IMR-90 (cell line): Measurements from ENCODE around the gene ART4. TPM values are rescaled to one million over a fixed set of nuclear protein-coding genes. Genes with fewer than 3 reads are reported as not detected.

ENCODE experiments used
- ATAC-seq: fragments of 200-7000 bp; cut with Tn5 transposase; 2 replicates; pipeline ENCODE4 v1.9.1; 2020; ENCODE audit warnings: low read depth, mild to moderate bottlenecking, moderate library complexity
- BruUV-seq: library from RNA; stranded (reverse); fragments of 400-500 nt; replicated peaks from 2 replicates; lab custom pipeline; 2021; lab: Mats Ljungman, UMichigan
- CTCF ChIA-PET: fragments of 300-600 bp; formaldehyde crosslinking; extraction: SDS; loops from one replicate; lab custom pipeline; 2021; ENCODE audit warnings: antibody characterized with exemption; lab: Yijun Ruan, JAX
- POLR2A ChIA-PET: fragments of 300-600 bp; sonication (Branson Sonifier 250); formaldehyde crosslinking; loops from one replicate; lab custom pipeline; 2022; ENCODE audit warnings: antibody characterized with exemption; ENCODE audit not compliant: unreplicated experiment; lab: Charles Lee
- DNase-seq: peaks from one replicate; pipeline ENCODE4 v3.0.0; 2013
- H2AFZ ChIP-seq: replicated peaks from 2 replicates; pipeline ENCODE3; 2013; ENCODE audit warnings: low read length, mild to moderate bottlenecking; ENCODE audit not compliant: poor library complexity
- H2AK5ac ChIP-seq: 2 replicates; pipeline ENCODE4 v1.6.1; 2013; ENCODE audit warnings: low read depth, low read length, inconsistent platforms
- H2AK9ac ChIP-seq: replicated peaks from 2 replicates; pipeline ENCODE3; 2013; ENCODE audit warnings: mild to moderate bottlenecking, low read depth, low read length, moderate library complexity; ENCODE audit not compliant: poor library complexity
- H2BK120ac ChIP-seq: 2 replicates; pipeline ENCODE4 v1.6.1; 2013; ENCODE audit warnings: low read depth, low read length, inconsistent platforms
- H2BK15ac ChIP-seq: 3 replicates; pipeline ENCODE4 v1.6.1; 2013; ENCODE audit warnings: low read depth, low read length, inconsistent platforms
- H2BK20ac ChIP-seq: 2 replicates; pipeline ENCODE4 v1.6.1; 2013; ENCODE audit warnings: low read depth, mild to moderate bottlenecking, inconsistent platforms, low read length, moderate library complexity
- H2BK5ac ChIP-seq: 2 replicates; pipeline ENCODE4 v1.6.1; 2013; ENCODE audit warnings: mild to moderate bottlenecking, low read depth, low read length, inconsistent platforms; ENCODE audit not compliant: poor library complexity, severe bottlenecking
- H3K14ac ChIP-seq: replicated peaks from 2 replicates; pipeline ENCODE4 v1.6.1; 2013; ENCODE audit warnings: low read depth, low read length, inconsistent platforms
- H3K18ac ChIP-seq: 2 replicates; pipeline ENCODE4 v1.6.1; 2013; ENCODE audit warnings: low read depth, low read length, control low read depth
- H3K23ac ChIP-seq: 2 replicates; pipeline ENCODE4 v1.6.1; 2013; ENCODE audit warnings: low read depth, low read length, inconsistent platforms
- H3K27ac ChIP-seq: 2 replicates; pipeline ENCODE4 v1.5.1; 2013; ENCODE audit warnings: mild to moderate bottlenecking, control low read depth, low read length; ENCODE audit not compliant: insufficient read depth
- H3K27me3 ChIP-seq: 2 replicates; pipeline ENCODE4 v1.6.1; 2013; ENCODE audit warnings: low read length; ENCODE audit not compliant: control insufficient read depth, insufficient read depth
- H3K36me3 ChIP-seq: 2 replicates; pipeline ENCODE4 v1.6.1; 2013; ENCODE audit warnings: low read length, mixed read lengths; ENCODE audit not compliant: control insufficient read depth, insufficient read depth
- H3K4ac ChIP-seq: 2 replicates; pipeline ENCODE4 v1.6.1; 2013; ENCODE audit warnings: low read depth, low read length, inconsistent platforms
- H3K4me1 ChIP-seq: 2 replicates; pipeline ENCODE4 v1.6.1; 2013; ENCODE audit warnings: low read length, mixed read lengths; ENCODE audit not compliant: control insufficient read depth, insufficient read depth
- H3K4me2 ChIP-seq: 2 replicates; pipeline ENCODE4 v1.6.1; 2013; ENCODE audit warnings: low read depth, mild to moderate bottlenecking, control low read depth, low read length, moderate library complexity
- H3K4me3 ChIP-seq: 2 replicates; pipeline ENCODE4 v1.5.1; 2013; ENCODE audit warnings: low read depth, mild to moderate bottlenecking, control low read depth, low read length, moderate library complexity; ENCODE audit not compliant: insufficient read depth
- H3K56ac ChIP-seq: 2 replicates; pipeline ENCODE4 v1.6.1; 2013; ENCODE audit warnings: low read length, inconsistent platforms; ENCODE audit not compliant: insufficient read depth; ENCODE audit errors: extremely low read depth
- H3K79me1 ChIP-seq, 2 experiments: 2 replicates each; pipeline ENCODE4 v1.6.1; 2013; ENCODE audit warnings: low read length in 2 of 2, inconsistent platforms in 1 of 2, low read depth in 1 of 2
- H3K9ac ChIP-seq: 2 replicates; pipeline ENCODE4 v1.6.1; 2013; ENCODE audit warnings: low read depth, low read length, control low read depth
- H3K9me1 ChIP-seq: 2 replicates; pipeline ENCODE4 v1.6.1; 2013; ENCODE audit warnings: low read length, inconsistent platforms; ENCODE audit not compliant: insufficient read depth
- H3K9me3 ChIP-seq: 2 replicates; pipeline ENCODE4 v1.6.1; 2013; ENCODE audit warnings: low read length; ENCODE audit not compliant: control insufficient read depth, insufficient read depth
- H4K20me1 ChIP-seq: 2 replicates; pipeline ENCODE4 v1.6.1; 2013; ENCODE audit warnings: low read length, inconsistent platforms; ENCODE audit not compliant: insufficient read depth
- H4K5ac ChIP-seq: 2 replicates; pipeline ENCODE4 v1.6.1; 2013; ENCODE audit warnings: mild to moderate bottlenecking, low read depth, low read length, control low read depth
- H4K8ac ChIP-seq, 2 experiments: 2 replicates each; pipeline ENCODE4 v1.6.1; 2013; ENCODE audit warnings: low read depth in 2 of 2, low read length in 2 of 2, control low read depth in 1 of 2, inconsistent platforms in 1 of 2
- H4K91ac ChIP-seq: 2 replicates; pipeline ENCODE4 v1.6.1; 2013; ENCODE audit warnings: low read depth, low read length, inconsistent platforms; ENCODE audit not compliant: insufficient read depth
- BHLHE40 ChIP-seq: fragments of 150-350 bp; IDR thresholded peaks from 2 replicates; pipeline ENCODE4 v1.6.1; 2016; ENCODE audit warnings: mild to moderate bottlenecking, low read depth, low read length
- CEBPB ChIP-seq: IDR thresholded peaks from 2 replicates; pipeline ENCODE4 v1.6.1; 2012; ENCODE audit warnings: low read depth, low read length, improper control_type of control experiment
- CHD1 ChIP-seq: IDR thresholded peaks from 2 replicates; pipeline ENCODE4 v1.6.1; 2012; ENCODE audit warnings: low read depth, low read length, improper control_type of control experiment
- CTCF ChIP-seq: conservative IDR thresholded peaks from 2 replicates; pipeline ENCODE4 v1.5.1; 2012; ENCODE audit warnings: mild to moderate bottlenecking, low read depth, low read length, improper control_type of control experiment
- ELK1 ChIP-seq: fragments of 150-350 bp; IDR thresholded peaks from 2 replicates; pipeline ENCODE4 v1.6.1; 2016; ENCODE audit warnings: low read depth, mild to moderate bottlenecking, low read length, moderate library complexity, borderline replicate concordance
- FOS ChIP-seq: fragments of 150-350 bp; IDR thresholded peaks from 2 replicates; pipeline ENCODE4 v1.6.1; 2016; ENCODE audit warnings: low read depth, low read length
- MAFK ChIP-seq: IDR thresholded peaks from 2 replicates; pipeline ENCODE4 v1.6.1; 2012; ENCODE audit warnings: low read depth, low read length, improper control_type of control experiment
- MAZ ChIP-seq: IDR thresholded peaks from 2 replicates; pipeline ENCODE4 v1.6.1; 2012; ENCODE audit warnings: low read depth, mild to moderate bottlenecking, low read length, improper control_type of control experiment, moderate library complexity, borderline replicate concordance
- MXI1 ChIP-seq: IDR thresholded peaks from 2 replicates; pipeline ENCODE4 v1.6.1; 2012; ENCODE audit warnings: low read depth, mild to moderate bottlenecking, low read length, moderate library complexity, borderline replicate concordance
- NFE2L2 ChIP-seq: fragments of 150-350 bp; IDR thresholded peaks from 2 replicates; pipeline ENCODE4 v1.6.1; 2016; ENCODE audit warnings: low read depth, mild to moderate bottlenecking, low read length
- POLR2A ChIP-seq: IDR thresholded peaks from 2 replicates; pipeline ENCODE4 v1.6.1; 2012; ENCODE audit warnings: mild to moderate bottlenecking, low read depth, low read length
- RAD21 ChIP-seq: IDR thresholded peaks from 2 replicates; pipeline ENCODE4 v1.6.1; 2012; ENCODE audit warnings: low read length, improper control_type of control experiment
- RCOR1 ChIP-seq: IDR thresholded peaks from 2 replicates; pipeline ENCODE4 v1.6.1; 2012; ENCODE audit warnings: mild to moderate bottlenecking, low read length, improper control_type of control experiment; ENCODE audit not compliant: insufficient replicate concordance
- RFX5 ChIP-seq: IDR thresholded peaks from 2 replicates; pipeline ENCODE4 v1.8.0; 2012; ENCODE audit warnings: low read depth, mild to moderate bottlenecking, low read length, moderate library complexity
- SMC3 ChIP-seq: fragments of 150-350 bp; IDR thresholded peaks from 2 replicates; pipeline ENCODE4 v1.6.1; 2016; ENCODE audit warnings: low read depth, mild to moderate bottlenecking, antibody characterized with exemption, low read length, moderate library complexity
- USF2 ChIP-seq: fragments of 150-350 bp; IDR thresholded peaks from 2 replicates; pipeline ENCODE4 v1.6.1; 2017; ENCODE audit warnings: mild to moderate bottlenecking, antibody characterized with exemption, low read length, low read depth
- WGBS, 2 experiments: methylation state at CpG; one replicate each; pipeline versions ENCODE4 v1.1.5 to v1.1.7; 2013; ENCODE audit warnings: missing lambda C conversion rate in 2 of 2; ENCODE audit not compliant: insufficient read length in 1 of 2; ENCODE audit errors: extremely low coverage in 2 of 2; 5-methylcytosine and 5-hydroxymethylcytosine counted together
- dilution Hi-C: fragments of 300-500 bp; cut with HindIII; formaldehyde crosslinking; loops from one replicate; pipeline ENCODE4 v1.14.3; 2018; ENCODE audit warnings: low sequenced_read_pairs; ENCODE audit not compliant: unreplicated experiment
- in situ Hi-C: fragments of 300-500 bp; cut with MboI; formaldehyde crosslinking; loops from 3 replicates; pipeline ENCODE4 v1.14.3; 2019; ENCODE audit warnings: low sequenced_read_pairs, inconsistent platforms, mixed read lengths
- intact Hi-C: fragments of 100-400 bp; cut with micrococcal nuclease; formaldehyde crosslinking; loops from 2 replicates; pipeline ENCODE4 v1.10.0; 2022
- polyA plus RNA-seq, 3 experiments: library from polyadenylated mRNA; depleted of rRNA; stranded (reverse); fragments of >200 nt; gene quantifications; 2 replicates each; pipeline ENCODE4 v1.2.3, GENCODE V29; 2012; ENCODE audit warnings: low replicate concordance in 1 of 3
- total RNA-seq: library from RNA; depleted of rRNA; stranded (reverse); fragments of >200 nt; gene quantifications from 2 replicates; pipeline ENCODE4 v1.2.3, GENCODE V29; 2012

The ART4 gene
- total and polyA plus RNA-seq, 2 of the 4 experiments (the other 2 are of a cell fraction): not detected

- no peak within 1 kb of the TSS for H2AFZ ChIP-seq
- no peak within 1 kb of the TSS for H2BK120ac ChIP-seq
These were observed 29.3 kb downstream of the ART4 start, which contains the start of gene SMCO3 for GRCh38 chr12:14814014-14814413. Gene SMCO3 (minus strand): TSS chr12:14814182. CDS start chr12:14806680, 7,502 bp downstream.

More at GRCh38 chr12:14814014-14814413, 29.3 kb downstream of the ART4 start, which contains the start of gene SMCO3:
- Histone ChIP-seq H2BK15ac (no peak within 1 kb of the TSS), H3K4ac (no peak within 1 kb of the TSS), H3K23ac (no peak within 1 kb of the TSS), H3K27ac (no peak within 1 kb of the TSS), H4K5ac (no peak within 1 kb of the TSS), H4K91ac (no peak within 1 kb of the TSS), H3K36me3 (no peaks in the 10 kb centered on the region), H4K8ac (no peak within 1 kb of the TSS), H3K14ac (no peak within 1 kb of the TSS), H3K9me3 (no peaks in the 10 kb centered on the region), H3K27me3 (peaks cover 2% of the 10 kb centered on the region; the same call in 1 of the 2 replicates), H2AK5ac (no peak within 1 kb of the TSS), H3K4me3 (no peak within 1 kb of the TSS), H3K4me1 (no peaks in the 10 kb centered on the region), H3K56ac (no peak within 1 kb of the TSS), H2BK20ac (no peak within 1 kb of the TSS), H3K9ac (no peak within 1 kb of the TSS), H3K9me1 (no peaks in the 10 kb centered on the region), H2BK5ac (no peak within 1 kb of the TSS), H4K20me1 (no peaks in the 10 kb centered on the region), H3K18ac (no peak within 1 kb of the TSS; the same call in 1 of the 2 replicates), H2AK9ac (no peak within 1 kb of the TSS), H3K79me1 (no peaks in the 10 kb centered on the region), H3K4me2 (no peak within 1 kb of the TSS)
- POLR2A ChIA-PET: no interaction called here
- ATAC-seq (no peak), DNase-seq (no peak)
- intact Hi-C loops: no loop called here
- no CpG with 5 or more reads among the region's 3 CpGs for WGBS, 2 experiments
- CTCF ChIA-PET: interaction anchor here (0.8 to 1.0 kb wide), 2 partner anchors 32 to 175 kb away, joined by 3 to 4 read pairs; no protein-coding TSS in a partner anchor
- no TSS peak for BruUV-seq
- TF ChIP-seq MAZ: no peak
- no peak for TF ChIP-seq MAFK
- TF ChIP-seq FOS: no peak
- no peak for TF ChIP-seq RAD21
- TF ChIP-seq CTCF: no peak
- no peak for TF ChIP-seq POLR2A
- no peak for TF ChIP-seq BHLHE40
- no peak for TF ChIP-seq RFX5
- no peak for TF ChIP-seq SMC3
- no peak for TF ChIP-seq MXI1
- TF ChIP-seq ELK1: no peak
- TF ChIP-seq CHD1: no peak
- no peak for TF ChIP-seq RCOR1
- no peak for TF ChIP-seq NFE2L2
- TF ChIP-seq CEBPB: no peak
- no peak for TF ChIP-seq USF2
- in situ Hi-C loops: no loop called here
- dilution Hi-C loops: no loop called here
